ENCODE results near the gene MEF2A.
"Not testable (repeated sequence)": the region's sequence is repeated elsewhere in the genome, so short reads cannot be mapped to it uniquely, and the experiment has no call there.

MEF2A gene

DNA sequence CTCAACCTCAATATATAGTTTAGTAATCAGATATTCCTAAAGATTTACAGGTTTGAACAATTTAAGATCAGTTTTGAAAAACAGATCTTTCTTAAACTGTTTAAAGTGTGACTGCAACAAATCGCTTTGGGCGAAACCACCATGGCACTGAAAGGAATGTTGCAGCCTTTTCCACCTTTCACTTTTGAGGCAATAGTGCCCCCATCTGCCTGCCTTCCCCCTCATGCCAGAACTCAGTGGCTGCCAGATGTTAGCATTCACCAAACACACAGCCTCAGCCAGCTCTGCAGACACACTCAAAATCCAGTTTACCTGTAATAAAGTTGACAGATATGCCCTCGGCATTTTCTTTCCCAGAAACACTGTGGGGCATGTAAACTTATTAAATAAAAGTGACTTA is 164.1 kb downstream of the MEF2A start:
- TF ChIP-seq, protein P1, sequence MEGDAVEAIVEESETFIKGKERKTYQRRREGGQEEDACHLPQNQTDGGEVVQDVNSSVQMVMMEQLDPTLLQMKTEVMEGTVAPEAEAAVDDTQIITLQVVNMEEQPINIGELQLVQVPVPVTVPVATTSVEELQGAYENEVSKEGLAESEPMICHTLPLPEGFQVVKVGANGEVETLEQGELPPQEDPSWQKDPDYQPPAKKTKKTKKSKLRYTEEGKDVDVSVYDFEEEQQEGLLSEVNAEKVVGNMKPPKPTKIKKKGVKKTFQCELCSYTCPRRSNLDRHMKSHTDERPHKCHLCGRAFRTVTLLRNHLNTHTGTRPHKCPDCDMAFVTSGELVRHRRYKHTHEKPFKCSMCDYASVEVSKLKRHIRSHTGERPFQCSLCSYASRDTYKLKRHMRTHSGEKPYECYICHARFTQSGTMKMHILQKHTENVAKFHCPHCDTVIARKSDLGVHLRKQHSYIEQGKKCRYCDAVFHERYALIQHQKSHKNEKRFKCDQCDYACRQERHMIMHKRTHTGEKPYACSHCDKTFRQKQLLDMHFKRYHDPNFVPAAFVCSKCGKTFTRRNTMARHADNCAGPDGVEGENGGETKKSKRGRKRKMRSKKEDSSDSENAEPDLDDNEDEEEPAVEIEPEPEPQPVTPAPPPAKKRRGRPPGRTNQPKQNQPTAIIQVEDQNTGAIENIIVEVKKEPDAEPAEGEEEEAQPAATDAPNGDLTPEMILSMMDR (IDR thresholded peaks at IDR 0.05; ENCODE audit: insufficient read depth, low read length, missing control alignments): peak; percentile 63
- no peak overlapping the region; the same call in 1 of the 2 replicates for H3K4me3 ChIP-seq (ENCODE audit: low read depth, low read length)
- POLR2A ChIA-PET: no interaction called here
- CTCF ChIA-PET: interaction anchor here (0.8 to 10.4 kb wide), 18 partner anchors 8 to 619 kb away, joined by 3 to 80 read pairs (median 3); no protein-coding TSS in a partner anchor
- DNase-seq (ENCODE audit: low read depth, low spot score): no peak

DNA sequence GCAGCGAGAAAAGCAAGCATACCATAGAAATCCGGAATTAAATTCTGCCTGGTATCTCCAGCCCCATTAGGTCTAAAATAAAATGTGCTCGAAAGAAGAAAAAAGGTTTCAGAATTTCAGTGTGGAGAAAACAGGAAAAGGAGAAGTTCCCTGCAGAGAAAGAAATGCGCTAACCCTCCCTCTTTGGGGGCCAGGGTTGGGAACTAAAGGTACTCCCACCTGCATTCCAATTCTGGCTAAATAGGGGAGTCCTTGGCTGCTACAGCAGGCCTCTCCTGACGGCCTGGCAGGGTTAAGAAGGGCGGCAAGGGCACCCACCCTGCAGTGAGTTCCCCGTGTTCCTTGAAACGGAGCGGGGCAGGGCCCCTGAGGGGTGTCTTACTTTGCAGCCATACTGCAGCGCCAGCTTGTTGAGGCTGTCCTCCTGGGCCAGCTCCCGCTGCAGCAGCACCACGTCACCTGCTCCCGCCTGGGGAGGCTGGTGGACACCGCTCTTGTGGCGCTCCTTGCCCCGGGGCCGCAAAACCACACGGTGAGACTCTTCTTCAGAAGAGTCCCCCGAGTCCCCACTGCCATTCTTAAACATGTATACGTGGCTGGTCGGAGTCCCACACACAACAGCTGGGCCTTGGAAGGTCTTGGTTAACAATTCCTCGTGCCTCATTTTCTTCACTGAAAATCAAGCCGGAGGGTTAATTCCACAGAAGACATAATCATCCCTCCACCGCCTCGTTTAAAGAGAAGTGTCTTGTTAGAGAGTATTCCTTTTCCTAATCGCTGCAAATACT is 165.7 kb downstream of the MEF2A start:
- H3K4me3 ChIP-seq (ENCODE audit: low read depth, low read length): no peak overlapping the region; the same call in 1 of the 2 replicates
- TF ChIP-seq, protein P1 (IDR thresholded peaks at IDR 0.05; ENCODE audit: insufficient read depth, low read length, missing control alignments): no peak
- DNase-seq (ENCODE audit: low read depth, low spot score): no peak
- CTCF ChIA-PET: interaction anchor here (0.9 to 10.4 kb wide), 11 partner anchors 23 to 631 kb away, joined by 3 to 80 read pairs (median 5); no protein-coding TSS in a partner anchor
- POLR2A ChIA-PET: no interaction called here

DNA sequence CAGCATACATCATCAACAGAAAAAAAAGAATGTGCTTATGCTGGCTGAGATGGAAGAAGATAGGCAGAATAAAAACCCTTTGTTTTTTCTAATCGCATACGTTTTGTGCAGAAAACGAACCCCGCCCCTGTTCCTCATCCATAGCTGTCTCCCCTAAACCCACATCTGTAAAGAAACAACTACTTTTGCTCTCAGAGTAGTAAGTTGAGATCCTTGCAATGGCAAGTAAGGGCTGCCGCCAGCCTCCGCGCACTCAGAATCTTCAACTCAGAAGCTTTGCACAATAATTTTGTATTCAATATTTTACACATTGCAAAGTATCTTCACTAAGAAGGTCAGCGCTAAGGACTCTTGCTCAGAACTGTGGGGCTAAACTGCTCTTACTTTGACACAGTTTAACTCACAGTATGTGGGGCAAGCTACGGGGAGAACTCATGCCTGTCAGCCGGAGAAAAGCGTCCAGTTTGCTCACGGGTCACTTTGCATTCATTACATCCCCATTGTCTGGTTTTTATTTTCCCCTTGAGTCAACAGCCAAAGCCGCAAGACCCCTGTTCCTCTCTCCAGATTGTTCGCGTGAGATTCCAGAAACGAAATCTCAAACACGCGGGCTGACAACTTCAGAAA is 166.5 kb downstream of the MEF2A start:
- POLR2A ChIA-PET: no interaction called here
- peak overlapping the region; percentile 75 for H3K4me3 ChIP-seq (ENCODE audit: low read depth, low read length)
- DNase-seq (ENCODE audit: low read depth, low spot score): no peak
- TF ChIP-seq, protein P1 (IDR thresholded peaks at IDR 0.05; ENCODE audit: insufficient read depth, low read length, missing control alignments): no peak
- CTCF ChIA-PET: interaction anchor here (0.9 to 10.4 kb wide), 8 partner anchors 22 to 480 kb away, joined by 4 to 80 read pairs (median 8); no protein-coding TSS in a partner anchor

DNA sequence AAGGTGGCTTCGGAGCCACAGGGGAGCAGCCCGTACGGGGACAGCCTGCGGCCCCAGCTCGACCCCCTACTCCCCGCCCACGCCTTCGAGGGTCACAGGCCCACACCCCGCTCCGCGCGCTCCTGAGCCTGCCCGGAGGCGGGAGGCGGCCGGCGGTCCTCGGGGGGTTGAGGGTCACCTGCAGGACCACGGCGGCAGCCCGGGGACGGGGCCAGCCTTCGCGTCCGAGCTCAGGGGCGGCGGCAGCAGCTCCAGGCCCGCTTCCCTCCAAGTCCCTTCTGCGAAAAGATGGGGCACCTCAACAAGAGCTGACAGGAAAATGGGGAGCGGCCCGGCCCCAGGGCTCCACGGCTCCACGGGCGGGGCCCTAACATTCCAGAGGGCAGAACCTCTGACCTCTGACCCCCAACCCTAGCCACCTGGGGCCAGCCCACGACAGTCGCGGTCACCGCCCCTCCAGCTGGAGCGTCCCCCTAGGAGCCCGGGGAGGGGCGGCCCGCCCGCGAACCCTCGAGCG is 167.0 kb downstream of the MEF2A start:
- CTCF ChIA-PET: interaction anchor here (0.9 to 10.4 kb wide), 7 partner anchors 22 to 464 kb away, joined by 4 to 80 read pairs (median 9); no protein-coding TSS in a partner anchor
- no peak for DNase-seq (ENCODE audit: low read depth, low spot score)
- POLR2A ChIA-PET: interaction anchor here (1.4 kb wide), 1 partner anchor 29 kb away, joined by 5 read pairs; no protein-coding TSS in a partner anchor
- peak overlapping the region; percentile 75 for H3K4me3 ChIP-seq (ENCODE audit: low read depth, low read length)
- TF ChIP-seq, protein P1 (IDR thresholded peaks at IDR 0.05; ENCODE audit: insufficient read depth, low read length, missing control alignments): no peak

DNA sequence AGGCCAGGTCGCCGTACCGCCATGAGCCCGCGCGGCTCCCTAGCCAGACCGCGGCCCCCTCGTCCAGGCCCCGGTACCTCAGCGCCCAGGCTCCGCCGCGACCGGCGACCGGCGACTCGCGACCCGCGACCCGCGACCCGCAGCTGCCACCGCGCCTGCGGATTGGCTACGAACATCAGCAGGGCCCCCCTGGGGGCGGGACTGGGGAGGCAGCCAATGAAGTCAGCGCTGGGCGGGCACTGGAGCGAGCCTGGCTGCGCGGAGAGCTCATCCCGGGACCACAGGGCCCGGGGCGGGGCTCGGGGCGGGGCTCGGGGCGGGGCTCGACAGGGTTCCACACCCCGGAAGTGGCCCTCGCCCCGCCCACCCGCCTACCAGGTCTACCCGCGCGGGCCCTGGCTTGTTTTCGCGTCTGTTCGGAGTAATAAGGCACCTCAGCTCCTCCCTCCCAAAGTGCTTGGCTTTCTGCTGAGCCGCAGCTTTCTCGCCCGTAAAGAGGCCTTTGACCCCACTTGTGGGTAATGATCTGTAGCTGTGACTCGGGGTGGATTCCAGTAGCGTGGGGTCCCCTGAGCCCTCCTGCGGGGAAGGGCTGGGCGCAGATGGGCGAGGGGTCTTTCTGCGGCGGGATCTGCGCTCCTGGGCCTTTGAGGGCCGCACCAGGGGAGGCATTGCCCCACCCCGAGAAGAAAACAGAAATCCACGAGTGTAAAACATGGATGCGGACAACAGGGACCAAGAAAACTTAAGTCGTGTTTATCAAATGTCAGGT is 167.7 kb downstream of the MEF2A start, which contains the start of gene LYSMD4:
Gene LYSMD4 (minus strand): TSS at position 170 of the 772 bp plus-strand sequence. CDS start 1,438 bp downstream, outside the sequence.
- CTCF ChIA-PET: interaction anchor here (1.0 to 10.4 kb wide), 7 partner anchors 10 to 465 kb away, joined by 3 to 80 read pairs (median 9); no protein-coding TSS in a partner anchor
- TF ChIP-seq, protein P1 (IDR thresholded peaks at IDR 0.05; ENCODE audit: insufficient read depth, low read length, missing control alignments): no peak
- POLR2A ChIA-PET: interaction anchor here (0.6 to 1.4 kb wide), 2 partner anchors 30 to 93 kb away, joined by 3 to 5 read pairs; no protein-coding TSS in a partner anchor

DNA sequence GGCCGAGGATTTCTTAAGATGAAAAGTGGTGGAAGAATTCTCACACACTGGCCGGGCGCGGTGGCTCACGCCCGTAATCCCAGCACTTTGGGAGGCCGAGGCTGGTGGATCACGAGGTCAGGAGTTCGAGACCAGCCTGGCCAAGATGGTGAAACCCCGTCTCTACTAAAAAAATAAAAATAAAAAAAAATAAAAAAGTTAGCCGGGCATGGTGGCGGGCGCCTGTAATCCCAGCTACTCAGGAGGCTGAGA is 168.2 kb downstream of the MEF2A start:
- H3K4me3 ChIP-seq (ENCODE audit: low read depth, low read length); DNase-seq (ENCODE audit: low read depth, low spot score): not testable (repeated sequence)
- CTCF ChIA-PET: interaction anchor here (1.0 to 10.4 kb wide), 4 partner anchors 11 to 461 kb away, joined by 3 to 80 read pairs (median 28); no protein-coding TSS in a partner anchor
- POLR2A ChIA-PET: interaction anchor here (0.6 to 1.4 kb wide), 2 partner anchors 30 to 94 kb away, joined by 3 to 5 read pairs; no protein-coding TSS in a partner anchor

More for the DNA sequence above, 167.7 kb downstream of the MEF2A start, which contains the start of gene LYSMD4:
- DNase-seq (ENCODE audit: low read depth, low spot score): peak; percentile 28
- H3K4me3 ChIP-seq (ENCODE audit: low read depth, low read length): peak within 1 kb of the TSS; percentile 75
